ENCODE measurements around the gene PAPSS1. TPM values are rescaled to one million over a fixed set of nuclear protein-coding genes. Genes with fewer than 3 reads are reported as not detected.

Gene PAPSS1
- total RNA-seq, 1 experiment from 2014 or later, result 59.0 TPM

DNA sequence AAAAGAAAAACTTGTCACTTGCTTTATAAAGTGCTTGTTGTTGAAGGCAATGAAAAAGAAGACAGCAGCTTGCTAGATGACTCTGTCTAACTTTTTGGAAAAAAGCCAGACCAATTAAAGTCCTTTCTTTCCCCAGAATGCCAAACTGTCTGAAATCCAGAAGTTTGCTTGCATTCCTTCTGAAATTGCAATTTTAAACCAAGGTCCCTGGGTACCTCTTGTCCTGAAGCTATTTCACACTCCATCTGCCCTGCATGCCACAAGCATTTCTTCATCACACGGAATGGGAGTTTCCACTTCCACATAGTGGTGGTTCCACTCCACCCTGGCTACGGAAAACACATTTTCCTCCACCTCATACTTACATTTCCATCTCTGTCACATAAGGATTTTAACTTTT, 101.0 kb downstream of the PAPSS1 start (continued):
- TF ChIP-seq, protein P1, sequence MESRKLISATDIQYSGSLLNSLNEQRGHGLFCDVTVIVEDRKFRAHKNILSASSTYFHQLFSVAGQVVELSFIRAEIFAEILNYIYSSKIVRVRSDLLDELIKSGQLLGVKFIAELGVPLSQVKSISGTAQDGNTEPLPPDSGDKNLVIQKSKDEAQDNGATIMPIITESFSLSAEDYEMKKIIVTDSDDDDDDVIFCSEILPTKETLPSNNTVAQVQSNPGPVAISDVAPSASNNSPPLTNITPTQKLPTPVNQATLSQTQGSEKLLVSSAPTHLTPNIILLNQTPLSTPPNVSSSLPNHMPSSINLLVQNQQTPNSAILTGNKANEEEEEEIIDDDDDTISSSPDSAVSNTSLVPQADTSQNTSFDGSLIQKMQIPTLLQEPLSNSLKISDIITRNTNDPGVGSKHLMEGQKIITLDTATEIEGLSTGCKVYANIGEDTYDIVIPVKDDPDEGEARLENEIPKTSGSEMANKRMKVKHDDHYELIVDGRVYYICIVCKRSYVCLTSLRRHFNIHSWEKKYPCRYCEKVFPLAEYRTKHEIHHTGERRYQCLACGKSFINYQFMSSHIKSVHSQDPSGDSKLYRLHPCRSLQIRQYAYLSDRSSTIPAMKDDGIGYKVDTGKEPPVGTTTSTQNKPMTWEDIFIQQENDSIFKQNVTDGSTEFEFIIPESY (IDR thresholded peaks at IDR 0.05; ENCODE audit: extremely low read depth, insufficient replicate concordance, low read length), result no peak
- TF ChIP-seq, protein P2, sequence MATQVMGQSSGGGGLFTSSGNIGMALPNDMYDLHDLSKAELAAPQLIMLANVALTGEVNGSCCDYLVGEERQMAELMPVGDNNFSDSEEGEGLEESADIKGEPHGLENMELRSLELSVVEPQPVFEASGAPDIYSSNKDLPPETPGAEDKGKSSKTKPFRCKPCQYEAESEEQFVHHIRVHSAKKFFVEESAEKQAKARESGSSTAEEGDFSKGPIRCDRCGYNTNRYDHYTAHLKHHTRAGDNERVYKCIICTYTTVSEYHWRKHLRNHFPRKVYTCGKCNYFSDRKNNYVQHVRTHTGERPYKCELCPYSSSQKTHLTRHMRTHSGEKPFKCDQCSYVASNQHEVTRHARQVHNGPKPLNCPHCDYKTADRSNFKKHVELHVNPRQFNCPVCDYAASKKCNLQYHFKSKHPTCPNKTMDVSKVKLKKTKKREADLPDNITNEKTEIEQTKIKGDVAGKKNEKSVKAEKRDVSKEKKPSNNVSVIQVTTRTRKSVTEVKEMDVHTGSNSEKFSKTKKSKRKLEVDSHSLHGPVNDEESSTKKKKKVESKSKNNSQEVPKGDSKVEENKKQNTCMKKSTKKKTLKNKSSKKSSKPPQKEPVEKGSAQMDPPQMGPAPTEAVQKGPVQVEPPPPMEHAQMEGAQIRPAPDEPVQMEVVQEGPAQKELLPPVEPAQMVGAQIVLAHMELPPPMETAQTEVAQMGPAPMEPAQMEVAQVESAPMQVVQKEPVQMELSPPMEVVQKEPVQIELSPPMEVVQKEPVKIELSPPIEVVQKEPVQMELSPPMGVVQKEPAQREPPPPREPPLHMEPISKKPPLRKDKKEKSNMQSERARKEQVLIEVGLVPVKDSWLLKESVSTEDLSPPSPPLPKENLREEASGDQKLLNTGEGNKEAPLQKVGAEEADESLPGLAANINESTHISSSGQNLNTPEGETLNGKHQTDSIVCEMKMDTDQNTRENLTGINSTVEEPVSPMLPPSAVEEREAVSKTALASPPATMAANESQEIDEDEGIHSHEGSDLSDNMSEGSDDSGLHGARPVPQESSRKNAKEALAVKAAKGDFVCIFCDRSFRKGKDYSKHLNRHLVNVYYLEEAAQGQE (IDR thresholded peaks at IDR 0.05; ENCODE audit: low read depth), result no peak
- TF ChIP-seq CBX3 (IDR thresholded peaks at IDR 0.05; ENCODE audit: low read depth) (no peak), TCF7L2 (IDR thresholded peaks at IDR 0.05; ENCODE audit: borderline replicate concordance, extremely low read depth, insufficient read depth, insufficient read length) (no peak)

DNA sequence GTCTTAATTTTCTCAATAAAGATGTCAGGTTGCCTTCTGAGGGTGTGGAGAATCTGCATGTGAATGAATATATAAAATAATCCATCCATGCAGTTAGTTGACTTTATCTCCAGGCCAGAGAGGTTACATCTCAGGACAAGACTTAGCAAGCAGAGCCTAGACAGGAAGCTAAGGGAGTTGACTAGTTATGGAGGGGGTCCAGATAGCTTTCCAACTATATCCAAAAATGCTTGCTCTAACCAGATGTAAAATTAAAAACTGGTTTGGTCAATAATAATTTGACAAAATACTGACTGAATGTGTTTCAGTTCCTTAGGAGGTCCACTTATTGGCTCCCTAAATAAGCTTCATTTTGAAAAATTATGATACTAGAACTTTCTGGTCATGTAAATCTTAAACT, 101.4 kb downstream of the PAPSS1 start:
- Histone ChIP-seq H2AFZ (ENCODE audit: low read depth, low read length, poor library complexity, severe bottlenecking) (no peak overlapping the region), H3K27ac (ENCODE audit: low read depth, low read length) (no peak overlapping the region), H4K20me1 (ENCODE audit: insufficient read depth) (no peaks in the 10 kb centered on the region), H3K79me2 (ENCODE audit: insufficient read depth, low read length) (no peaks in the 10 kb centered on the region), H3K36me3 (ENCODE audit: control insufficient read depth in 1 of 2, insufficient read depth in 2 of 2, low read length in 2 of 2) (no peaks in the 10 kb centered on the region), H3K4me1 (ENCODE audit: control insufficient read depth in 1 of 2, insufficient read depth in 2 of 2, low read length in 2 of 2) (peaks cover 0 to 23% of the 10 kb centered on the region in 2 experiments; a peak in 2 of 4 replicates), H3K9me3 (ENCODE audit: control insufficient read depth in 1 of 2, insufficient read depth in 1 of 2, low read depth in 1 of 2, low read length in 2 of 2) (no peaks in the 10 kb centered on the region), H3K27me3 (ENCODE audit: insufficient read depth, low read length) (no peaks in the 10 kb centered on the region), H3K4me2 (ENCODE audit: low read length) (peak overlapping the region; percentile 44; the same call in 1 of the 2 replicates), H3K4me3 (replicated peaks in 1 of 2; ENCODE audit: low read depth in 1 of 2, low read length in 2 of 2) (no peak overlapping the region), H3K9me2 (ENCODE audit: insufficient read depth) (no peaks in the 10 kb centered on the region), H3K9ac (ENCODE audit: low read length) (no peak overlapping the region)
- no TSS peak for BruUV-seq (replicated peaks)
- DNase-seq (ENCODE audit: low read depth, low spot score) (no peak), ATAC-seq (no peak)
- intact Hi-C loops (cut with micrococcal nuclease), result no loop called here
- RAD21 ChIA-PET (ENCODE audit: low non-redundant PET in 1 of 2, low total read pairs in 2 of 2, uncharacterized antibody in 2 of 2, unreplicated experiment in 2 of 2), result no interaction called here
- TF ChIP-seq EZH2 (IDR thresholded peaks at IDR 0.05) (no peak), SP1 (IDR thresholded peaks at IDR 0.05; ENCODE audit: low read depth) (no peak), CBX3 (IDR thresholded peaks at IDR 0.05; ENCODE audit: low read depth) (no peak), JUND (IDR thresholded peaks at IDR 0.05) (no peak), CEBPB (IDR thresholded peaks at IDR 0.05; ENCODE audit: low read depth) (no peak), TCF7L2 (IDR thresholded peaks at IDR 0.05; ENCODE audit: borderline replicate concordance, extremely low read depth, insufficient read depth, insufficient read length) (no peak)
- TF ChIP-seq, protein P1 (IDR thresholded peaks at IDR 0.05; ENCODE audit: extremely low read depth, insufficient replicate concordance, low read length), result no peak
- TF ChIP-seq, protein P3, sequence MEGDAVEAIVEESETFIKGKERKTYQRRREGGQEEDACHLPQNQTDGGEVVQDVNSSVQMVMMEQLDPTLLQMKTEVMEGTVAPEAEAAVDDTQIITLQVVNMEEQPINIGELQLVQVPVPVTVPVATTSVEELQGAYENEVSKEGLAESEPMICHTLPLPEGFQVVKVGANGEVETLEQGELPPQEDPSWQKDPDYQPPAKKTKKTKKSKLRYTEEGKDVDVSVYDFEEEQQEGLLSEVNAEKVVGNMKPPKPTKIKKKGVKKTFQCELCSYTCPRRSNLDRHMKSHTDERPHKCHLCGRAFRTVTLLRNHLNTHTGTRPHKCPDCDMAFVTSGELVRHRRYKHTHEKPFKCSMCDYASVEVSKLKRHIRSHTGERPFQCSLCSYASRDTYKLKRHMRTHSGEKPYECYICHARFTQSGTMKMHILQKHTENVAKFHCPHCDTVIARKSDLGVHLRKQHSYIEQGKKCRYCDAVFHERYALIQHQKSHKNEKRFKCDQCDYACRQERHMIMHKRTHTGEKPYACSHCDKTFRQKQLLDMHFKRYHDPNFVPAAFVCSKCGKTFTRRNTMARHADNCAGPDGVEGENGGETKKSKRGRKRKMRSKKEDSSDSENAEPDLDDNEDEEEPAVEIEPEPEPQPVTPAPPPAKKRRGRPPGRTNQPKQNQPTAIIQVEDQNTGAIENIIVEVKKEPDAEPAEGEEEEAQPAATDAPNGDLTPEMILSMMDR (IDR thresholded peaks at IDR 0.05 in 2 of 3, conservative IDR thresholded peaks at IDR 0.05 in 1 of 3; ENCODE audit: borderline replicate concordance in 1 of 3, insufficient read depth in 1 of 3, low read depth in 2 of 3, low read length in 2 of 3), result no peak
- CTCF ChIA-PET, result no interaction called here
- POLR2A ChIA-PET, result no interaction called here

Data from HCT116 (cell line).